BLaER1 (cell line): ENCODE data around the gene SNED1.

Experiments
- H3K27ac ChIP-seq: shearing (Covaris generic); formaldehyde crosslinking; 2 replicates; pipeline ENCODE4 v1.8.1; 2022
- H3K27me3 ChIP-seq: shearing (Covaris generic); formaldehyde crosslinking; 2 replicates; pipeline ENCODE4 v1.8.1; 2022
- H3K36me3 ChIP-seq: shearing (Covaris generic); formaldehyde crosslinking; 2 replicates; pipeline ENCODE4 v1.8.1; 2022
- H3K4me1 ChIP-seq: shearing (Covaris generic); formaldehyde crosslinking; 2 replicates; pipeline ENCODE4 v1.8.1; 2022
- H3K4me2 ChIP-seq: shearing (Covaris generic); formaldehyde crosslinking; 2 replicates; pipeline ENCODE4 v1.8.1; 2022
- H3K4me3 ChIP-seq: shearing (Covaris generic); formaldehyde crosslinking; 2 replicates; pipeline ENCODE4 v1.8.1; 2022
- H3K9ac ChIP-seq: shearing (Covaris generic); formaldehyde crosslinking; 2 replicates; pipeline ENCODE4 v1.8.1; 2022
- H3K9me3 ChIP-seq: shearing (Covaris generic); formaldehyde crosslinking; 2 replicates; pipeline ENCODE4 v1.8.1; 2022
- H4K20me1 ChIP-seq: shearing (Covaris generic); formaldehyde crosslinking; 2 replicates; pipeline ENCODE4 v1.8.1; 2022
- Cebpa-rat ChIP-seq: shearing (Covaris generic); IDR thresholded peaks from 2 replicates; pipeline ENCODE4 v1.8.1; 2022

Gene SNED1

DNA sequence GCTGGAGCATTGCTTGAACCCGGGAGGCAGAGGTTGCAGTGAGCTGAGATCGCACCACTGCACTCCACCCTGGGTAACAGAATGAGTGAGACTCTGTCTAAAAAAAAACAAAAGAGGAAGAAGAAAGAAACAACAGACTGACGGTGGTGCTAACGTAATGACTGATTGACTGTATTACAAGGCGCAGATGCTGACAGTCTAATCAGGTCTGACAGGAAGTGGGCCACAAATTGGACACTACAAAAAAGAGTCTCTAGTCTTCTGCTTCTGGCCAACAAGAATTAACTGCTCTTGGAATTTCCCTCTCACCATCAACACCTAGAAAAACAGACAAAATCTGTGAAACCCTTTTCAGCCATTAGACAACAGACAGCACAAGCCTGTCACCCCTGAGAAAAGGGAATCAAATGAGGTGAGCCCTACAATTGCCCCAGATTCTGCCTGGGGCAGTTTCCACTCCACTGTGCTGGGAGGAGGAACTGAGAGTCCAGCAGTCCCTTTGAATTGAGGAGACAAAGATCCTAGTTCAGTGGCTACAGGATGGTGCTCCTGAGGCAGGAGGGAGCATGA lies 43.3 kb downstream of the SNED1 start:
- Histone ChIP-seq H3K27ac (peak overlapping the region; percentile 31; the same call in 1 of the 2 replicates), H3K9ac (no peak overlapping the region), H3K4me1 (peaks cover 51% of the 10 kb centered on the region), H3K36me3 (no peaks in the 10 kb centered on the region), H3K4me3 (no peak overlapping the region), H4K20me1 (0 out of 2 replicates have a peak, but pooled peaks cover 9% of the 10 kb centered on the region), H3K4me2 (peak overlapping the region; percentile 80), H3K9me3 (peaks cover 10% of the 10 kb centered on the region), H3K27me3 (peaks cover 10% of the 10 kb centered on the region)
- TF ChIP-seq Cebpa-rat, result no peak

GRCh38 chr2:241043581-241043980 lies 45.2 kb downstream of the SNED1 start:
- Histone ChIP-seq H3K36me3 (no peaks in the 10 kb centered on the region), H3K27ac (no peak overlapping the region), H3K4me2 (no peak overlapping the region)

DNA sequence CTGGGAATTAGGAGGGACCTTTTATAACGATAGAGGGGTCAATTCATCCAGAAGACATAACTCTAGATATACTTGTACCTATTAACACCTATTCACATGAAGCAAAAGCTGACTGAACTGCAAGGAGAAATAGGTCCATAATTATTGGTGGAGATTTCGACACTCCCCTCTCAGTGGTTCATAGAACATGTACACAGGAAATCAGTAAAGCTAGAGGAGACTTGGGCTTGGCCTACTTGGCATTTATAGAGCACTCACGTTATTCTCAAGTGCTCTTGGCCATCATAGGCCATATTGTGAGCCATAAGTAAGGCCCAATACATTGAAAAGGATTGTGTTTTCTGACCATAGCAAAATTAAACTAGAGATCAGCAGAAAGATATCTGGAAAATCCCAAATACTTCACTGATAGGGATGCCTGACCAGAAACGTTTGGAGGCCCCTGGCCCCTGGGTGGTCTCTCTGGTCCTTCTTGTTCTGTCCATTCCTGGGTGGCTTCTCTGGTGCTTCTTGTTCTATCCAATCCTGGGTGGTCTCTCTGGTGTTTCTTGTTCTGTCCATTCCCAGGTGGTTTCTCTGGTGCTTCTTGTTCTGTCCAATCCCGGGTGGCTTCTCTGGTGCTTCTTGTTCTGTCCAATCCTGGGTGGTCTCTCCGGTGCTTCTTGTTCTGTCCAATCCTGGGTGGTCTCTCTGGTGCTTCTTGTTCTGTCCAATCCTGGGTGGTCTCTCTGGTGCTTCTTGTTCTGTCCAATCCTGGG lies 49.0 kb downstream of the SNED1 start:
- TF ChIP-seq Cebpa-rat, result no peak
- Histone ChIP-seq H3K27me3 (no peaks in the 10 kb centered on the region), H3K27ac (no peak overlapping the region), H3K4me3 (no peak overlapping the region), H3K4me1 (peaks cover 16% of the 10 kb centered on the region), H3K9ac (no peak overlapping the region), H3K9me3 (peaks cover 10% of the 10 kb centered on the region), H4K20me1 (peaks cover 9% of the 10 kb centered on the region; the same call in 1 of the 2 replicates), H3K4me2 (no peak overlapping the region), H3K36me3 (no peaks in the 10 kb centered on the region)

More at GRCh38 chr2:241043581-241043980, 45.2 kb downstream of the SNED1 start:
- H3K9me3 ChIP-seq, result peaks cover 10% of the 10 kb centered on the region
- no peak overlapping the region for H3K4me3 ChIP-seq
- no peaks in the 10 kb centered on the region for H4K20me1 ChIP-seq
- H3K4me1 ChIP-seq, result peaks cover 32% of the 10 kb centered on the region
- H3K9ac ChIP-seq, result no peak overlapping the region
- no peak for TF ChIP-seq Cebpa-rat
- H3K27me3 ChIP-seq, result no peaks in the 10 kb centered on the region

DNA sequence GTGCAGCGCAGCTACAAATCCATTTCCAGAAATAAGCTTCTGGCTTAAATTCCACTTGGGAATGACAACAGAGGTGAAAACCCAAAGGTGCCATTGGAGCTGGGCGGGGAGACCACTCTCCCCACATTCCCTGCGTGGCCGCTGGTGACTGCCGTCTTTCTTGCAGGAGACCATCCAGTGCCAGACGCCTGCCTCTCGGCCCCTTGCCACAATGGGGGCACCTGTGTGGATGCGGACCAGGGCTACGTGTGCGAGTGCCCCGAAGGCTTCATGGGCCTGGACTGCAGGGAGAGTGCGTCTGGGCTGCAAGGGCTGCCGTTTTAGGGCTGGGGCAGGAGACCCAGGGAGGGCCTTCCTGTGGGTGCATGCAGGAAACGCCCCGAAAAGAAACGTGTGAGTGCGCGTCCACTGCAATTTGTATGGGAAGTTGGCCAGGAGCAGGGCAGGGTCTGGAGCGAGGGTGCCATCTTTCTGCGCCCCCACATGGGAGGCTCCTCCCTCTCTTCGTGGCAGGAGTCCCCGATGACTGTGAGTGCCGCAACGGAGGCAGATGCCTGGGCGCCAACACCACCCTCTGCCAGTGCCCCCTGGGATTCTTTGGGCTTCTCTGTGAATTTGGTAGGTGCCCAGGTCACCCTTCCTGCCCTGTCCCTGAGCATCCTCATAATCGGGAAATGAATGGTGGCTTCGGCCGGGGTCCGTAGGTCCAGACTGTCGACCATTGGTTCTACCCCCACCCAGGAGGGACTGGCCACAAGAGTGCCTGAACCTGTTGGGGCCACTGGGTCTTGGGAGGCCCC lies 49.9 kb downstream of the SNED1 start:
- no peak for TF ChIP-seq Cebpa-rat

DNA sequence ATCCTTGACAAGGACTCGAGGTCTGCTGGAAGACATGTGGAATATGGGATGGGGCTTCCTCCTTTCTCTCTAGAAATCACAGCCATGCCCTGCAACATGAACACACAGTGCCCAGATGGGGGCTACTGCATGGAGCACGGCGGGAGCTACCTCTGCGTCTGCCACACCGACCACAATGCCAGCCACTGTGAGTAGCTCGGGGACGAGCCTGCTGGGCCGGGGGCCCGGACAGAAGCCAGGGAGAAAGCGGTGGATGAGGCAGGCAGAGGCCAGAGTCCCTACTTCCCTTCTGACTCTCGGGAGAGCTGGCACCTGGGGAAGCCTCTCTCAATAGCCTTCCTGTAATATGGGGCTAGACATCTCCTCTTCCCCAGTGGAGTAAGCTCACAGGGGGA lies 50.5 kb downstream of the SNED1 start:
- Histone ChIP-seq H4K20me1 (peaks cover 9% of the 10 kb centered on the region; the same call in 1 of the 2 replicates), H3K4me1 (peaks cover 16% of the 10 kb centered on the region), H3K9ac (no peak overlapping the region), H3K36me3 (no peaks in the 10 kb centered on the region), H3K4me2 (no peak overlapping the region), H3K27ac (no peak overlapping the region), H3K27me3 (no peaks in the 10 kb centered on the region), H3K9me3 (peaks cover 10% of the 10 kb centered on the region), H3K4me3 (no peak overlapping the region)
- TF ChIP-seq Cebpa-rat, result no peak

More for the DNA sequence above, 49.9 kb downstream of the SNED1 start:
- Histone ChIP-seq H3K9me3 (peaks cover 10% of the 10 kb centered on the region), H4K20me1 (peaks cover 9% of the 10 kb centered on the region; the same call in 1 of the 2 replicates), H3K9ac (no peak overlapping the region), H3K4me2 (no peak overlapping the region), H3K4me1 (peaks cover 16% of the 10 kb centered on the region), H3K27me3 (no peaks in the 10 kb centered on the region), H3K4me3 (no peak overlapping the region), H3K36me3 (no peaks in the 10 kb centered on the region), H3K27ac (no peak overlapping the region)

GRCh38 chr2:241049739-241050623 lies 51.6 kb downstream of the SNED1 start:
- Histone ChIP-seq H3K4me3 (no peak overlapping the region), H3K4me2 (no peak overlapping the region), H4K20me1 (peaks cover 9% of the 10 kb centered on the region; the same call in 1 of the 2 replicates), H3K27ac (no peak overlapping the region), H3K9me3 (peaks cover 3% of the 10 kb centered on the region; the same call in 1 of the 2 replicates), H3K27me3 (no peaks in the 10 kb centered on the region), H3K36me3 (no peaks in the 10 kb centered on the region), H3K9ac (no peak overlapping the region), H3K4me1 (peaks cover 16% of the 10 kb centered on the region)
- no peak for TF ChIP-seq Cebpa-rat

DNA sequence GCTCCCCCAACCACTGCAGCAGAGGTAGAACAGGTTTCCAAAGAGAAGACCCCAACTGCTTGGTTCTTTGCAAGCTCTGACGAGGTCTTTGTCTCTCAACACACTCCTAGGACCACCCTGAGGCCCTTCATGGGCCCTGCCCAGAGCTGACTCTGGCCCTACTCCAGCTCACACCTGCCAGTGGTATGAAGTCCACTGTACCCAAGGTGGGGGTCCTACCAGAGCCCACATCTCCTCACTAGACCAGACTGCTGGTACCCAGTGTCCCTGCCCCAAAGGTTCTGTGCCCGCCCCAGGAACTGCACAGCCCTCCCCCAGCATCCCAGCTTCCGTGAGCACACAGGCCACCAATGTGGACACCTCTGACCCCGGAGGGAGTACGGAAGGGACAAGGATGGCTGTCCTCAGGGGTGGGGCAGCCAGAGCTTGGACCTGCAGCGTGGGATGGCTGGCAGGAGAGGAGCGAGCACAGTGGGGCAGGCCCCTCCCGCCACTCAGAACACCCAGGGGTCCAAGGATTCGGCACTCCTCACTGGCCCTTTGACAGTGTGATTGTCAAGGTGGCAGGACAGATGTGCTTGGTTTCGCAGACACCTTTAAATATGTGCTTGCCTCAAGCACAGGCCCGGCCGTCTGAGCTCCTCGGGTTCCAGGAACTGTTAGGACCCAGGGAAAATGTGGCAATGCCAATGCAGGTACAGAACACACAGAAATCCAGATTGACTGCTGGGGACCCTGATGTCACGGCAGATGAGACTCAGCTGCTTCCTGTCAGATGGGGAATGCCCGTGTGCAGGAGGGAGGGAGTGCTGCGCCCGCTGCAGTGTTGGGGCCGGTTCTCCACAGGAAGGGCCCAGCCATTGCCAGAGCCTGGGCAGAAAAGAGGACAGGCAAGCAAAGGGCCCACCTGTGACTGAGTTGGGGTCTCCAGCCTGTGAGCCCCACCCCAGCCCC lies 52.5 kb downstream of the SNED1 start:
- Histone ChIP-seq H3K4me2 (peak overlapping the region; percentile 63), H3K9ac (no peak overlapping the region), H3K27ac (no peak overlapping the region), H3K27me3 (no peaks in the 10 kb centered on the region), H3K4me1 (peaks cover 16% of the 10 kb centered on the region), H4K20me1 (peaks cover 9% of the 10 kb centered on the region; the same call in 1 of the 2 replicates), H3K4me3 (no peak overlapping the region), H3K36me3 (no peaks in the 10 kb centered on the region), H3K9me3 (no peaks in the 10 kb centered on the region)
- no peak for TF ChIP-seq Cebpa-rat
